NCI-H69 (cell line): Measurements from ENCODE around the gene FLRT2.
A peak's percentile ranks its signal among the peaks of the same experiment; 100 is the strongest.

ENCODE experiments used
- DNase-seq: peaks from one replicate; lab custom pipeline; 2025; lab: John Stamatoyannopoulos, UW

Gene FLRT2

DNA sequence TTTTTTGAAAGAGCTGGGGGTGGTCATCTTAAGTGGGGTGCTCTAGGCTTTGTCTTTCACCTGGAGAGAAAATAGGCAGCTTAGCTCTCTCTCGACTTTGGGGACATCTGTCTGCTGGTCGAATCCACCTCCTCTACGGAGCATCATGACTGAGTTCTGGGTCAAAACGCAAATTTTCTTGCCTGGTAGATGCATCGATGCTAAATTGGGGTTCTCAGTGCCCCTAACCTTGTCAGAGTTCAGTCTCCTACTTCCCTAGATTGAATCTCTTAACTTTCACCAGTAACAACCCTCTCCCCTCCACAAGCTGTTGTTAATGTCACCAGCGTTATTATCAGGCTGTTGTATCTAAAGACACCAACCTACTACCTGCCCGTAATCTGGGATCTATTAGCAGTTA, 682 bp downstream of the FLRT2 start:
- DNase-seq, result no peak

DNA sequence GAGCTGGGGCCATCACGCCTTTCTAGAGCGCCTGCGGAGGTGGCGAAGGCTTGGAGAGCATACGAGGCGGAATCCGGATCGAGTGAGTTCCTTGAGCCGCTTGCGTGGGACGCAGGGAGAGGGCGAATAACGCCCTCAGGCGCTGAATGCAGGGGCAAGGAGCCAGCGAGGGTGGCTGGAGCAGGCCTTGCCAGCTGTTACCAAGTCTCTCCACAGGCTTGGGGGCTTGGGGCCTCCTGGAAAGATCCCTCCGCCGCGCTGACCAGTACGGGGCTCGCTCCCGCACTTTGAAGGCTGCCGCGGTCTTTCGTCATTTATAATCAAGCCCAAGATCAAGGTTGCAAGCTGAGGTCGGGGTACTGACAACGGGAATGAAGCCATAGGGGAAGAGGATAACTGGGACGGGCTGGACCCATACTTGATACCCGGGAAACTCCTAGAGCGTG, 1.2 kb downstream of the FLRT2 start:
- DNase-seq, result peak; percentile 87

DNA sequence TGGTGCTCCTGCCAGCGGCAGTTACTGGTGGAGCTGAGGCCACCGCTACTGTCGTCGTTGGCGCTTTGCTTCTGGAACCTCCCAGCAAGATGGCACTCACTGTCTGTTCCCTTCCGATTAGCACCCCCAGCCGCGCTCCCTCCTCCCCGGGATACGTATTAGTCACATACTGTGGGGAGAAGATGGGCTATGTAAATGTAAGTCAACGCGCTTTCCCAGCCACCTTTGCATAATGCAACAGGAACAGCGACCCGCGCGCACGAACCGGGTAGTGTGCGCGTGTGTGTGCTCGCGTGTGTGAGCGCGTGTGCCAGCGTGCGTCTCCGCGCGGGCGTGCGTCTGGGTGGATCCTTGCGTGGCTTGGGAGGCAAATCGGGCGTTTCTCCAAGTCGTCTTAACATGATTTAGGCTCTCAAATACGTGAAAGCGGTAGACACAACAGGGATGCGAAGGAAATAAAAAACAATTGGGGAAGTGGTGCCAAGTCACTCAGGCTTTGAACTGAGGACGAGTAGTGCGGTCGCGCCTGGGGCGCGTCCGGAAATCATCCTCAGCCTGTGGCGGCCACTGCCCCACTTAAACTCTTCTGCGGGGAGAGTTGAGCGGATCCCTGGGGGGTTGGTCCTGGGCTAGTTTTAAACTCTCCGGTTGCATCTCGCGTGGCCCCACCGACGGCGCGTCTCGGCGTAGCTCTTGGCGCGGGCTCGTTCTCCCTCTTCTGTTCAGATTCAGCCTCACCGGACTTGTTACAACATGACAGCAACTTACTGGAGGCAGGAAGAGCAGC, 1.8 kb downstream of the FLRT2 start:
- peak; percentile 84 for DNase-seq

DNA sequence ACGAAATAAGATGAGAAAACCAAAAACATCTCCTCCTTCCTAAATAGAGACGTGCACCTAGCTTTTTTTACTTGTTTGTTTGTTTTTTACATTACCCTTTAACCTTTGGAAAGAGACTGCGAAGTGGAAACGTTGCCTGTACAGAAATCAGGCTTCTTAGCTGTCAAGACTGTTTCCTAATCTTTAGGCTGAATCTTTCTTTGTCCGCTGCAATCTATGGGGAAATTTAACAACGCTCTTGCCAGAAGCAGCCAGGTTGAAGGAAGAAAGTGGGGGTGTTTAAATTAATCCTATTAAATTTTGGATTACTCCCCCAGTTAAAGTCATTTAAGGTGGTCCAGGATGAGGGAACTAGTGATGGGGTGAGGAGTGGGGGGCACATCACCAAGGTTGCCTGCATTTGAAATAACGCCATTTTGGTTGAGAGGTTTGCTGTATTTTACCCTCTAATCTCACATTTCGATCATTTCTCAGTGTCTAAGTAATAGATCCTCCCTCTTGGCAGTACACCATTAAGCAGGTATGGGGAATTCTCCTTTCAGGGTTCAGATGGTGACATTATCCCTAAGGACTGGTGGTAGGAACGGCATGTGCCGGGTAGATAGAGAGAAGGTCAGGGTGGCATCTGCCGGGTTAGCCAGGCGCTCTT, 2.6 kb downstream of the FLRT2 start:
- no peak for DNase-seq

DNA sequence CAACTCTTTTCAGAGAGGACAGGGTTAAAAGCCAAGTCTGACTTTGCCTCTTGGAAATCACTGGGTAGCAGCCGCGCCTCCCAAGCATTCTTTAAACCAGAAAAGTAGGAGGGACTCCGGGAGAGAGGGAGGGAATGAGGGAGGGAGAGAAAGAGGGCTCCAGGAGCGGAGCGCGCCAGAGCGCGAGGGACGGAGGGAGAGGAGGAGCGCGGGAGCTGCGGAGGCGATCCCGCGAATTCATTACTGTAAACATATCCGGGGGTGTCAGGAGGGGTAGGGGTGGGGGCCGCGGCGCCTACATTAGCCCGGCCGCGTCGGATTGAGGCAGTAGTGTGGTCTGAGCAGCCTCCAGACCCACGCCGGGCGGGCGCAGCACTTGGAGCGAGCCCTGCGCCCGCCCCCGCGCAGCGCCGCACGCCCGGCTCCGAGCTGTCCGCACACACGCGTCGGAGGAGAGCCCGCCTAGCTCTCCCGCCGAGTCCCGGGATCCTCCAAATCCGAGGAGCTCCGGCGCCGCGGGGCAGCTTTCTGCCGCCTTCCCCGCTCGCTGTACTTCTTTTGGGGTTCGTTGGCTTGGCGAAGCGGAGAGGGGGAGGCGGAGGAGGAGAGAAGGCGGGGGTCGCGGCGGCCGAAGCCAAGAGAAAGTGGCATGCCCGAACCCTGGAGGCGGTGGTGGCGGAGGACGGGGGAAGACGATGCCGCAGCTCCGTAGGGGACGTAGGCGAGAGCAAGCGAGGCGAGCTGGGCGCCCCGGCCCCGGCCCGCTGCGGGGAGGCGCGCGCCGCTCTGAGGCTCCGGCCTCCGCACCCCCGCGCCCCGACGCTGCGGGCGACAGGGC, 3.3 kb downstream of the FLRT2 start:
- peak; percentile 88 for DNase-seq

DNA sequence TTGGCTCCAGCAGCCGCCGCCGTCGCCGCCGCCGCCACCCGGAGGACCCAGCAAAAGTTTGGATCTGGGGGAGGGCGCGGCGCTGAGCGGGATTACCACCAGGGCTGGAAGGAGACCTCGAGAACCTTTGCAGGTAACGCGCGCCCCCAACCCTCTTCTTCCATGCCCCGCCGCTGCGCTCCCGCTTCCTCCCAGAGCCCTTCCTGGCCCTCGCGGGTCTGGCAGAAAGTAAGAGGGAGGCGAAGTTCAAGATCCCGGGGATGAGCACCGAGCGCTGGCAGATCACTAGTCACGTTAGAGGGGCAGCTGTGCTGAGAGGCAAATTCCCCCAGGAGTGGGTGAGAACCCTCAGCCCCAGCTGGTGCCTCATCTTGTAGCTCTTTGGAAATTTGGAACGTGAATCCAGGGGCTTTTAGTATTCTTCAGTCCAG, 3.9 kb downstream of the FLRT2 start:
- DNase-seq, result peak; percentile 79

DNA sequence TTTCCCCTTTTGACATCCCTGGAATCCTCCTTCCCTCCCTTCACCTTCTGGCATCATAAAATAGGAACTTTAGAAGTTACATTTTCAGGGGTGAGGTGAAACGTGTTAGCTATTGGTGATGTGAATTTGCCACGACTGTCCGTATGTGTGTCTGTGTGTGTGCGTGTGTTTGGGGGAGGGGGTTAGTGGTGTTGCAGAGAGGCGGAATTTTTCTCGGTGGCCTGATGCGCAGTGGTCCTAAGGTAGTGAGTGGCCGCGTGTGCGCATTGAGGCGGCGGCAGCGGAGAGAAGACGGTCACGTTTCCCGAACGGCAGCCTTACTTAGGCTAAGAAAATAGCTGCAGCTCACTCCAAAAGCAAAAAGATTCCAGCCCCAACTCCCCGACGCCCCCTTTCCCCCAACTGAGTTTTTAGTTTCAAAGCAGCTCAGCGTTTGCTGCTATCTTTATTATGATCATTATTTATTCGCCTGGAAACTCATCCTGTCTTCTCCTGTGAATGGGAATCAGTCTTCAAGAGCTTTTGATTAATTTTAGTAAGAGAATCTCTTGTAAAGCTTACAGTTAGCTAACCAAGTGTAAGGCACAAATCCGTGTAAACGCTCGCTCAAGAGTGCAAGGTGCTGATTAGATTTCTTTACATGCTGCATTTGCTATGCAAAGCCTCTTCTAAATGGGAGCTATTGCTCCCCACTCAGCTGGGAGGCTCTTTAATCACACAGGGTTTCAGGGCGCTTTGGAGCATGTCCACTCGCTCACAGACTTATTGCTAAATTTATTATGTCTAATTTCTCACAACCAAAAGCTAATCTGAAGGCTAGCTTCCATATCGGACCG, 4.7 kb downstream of the FLRT2 start:
- DNase-seq, result peak; percentile 76

DNA sequence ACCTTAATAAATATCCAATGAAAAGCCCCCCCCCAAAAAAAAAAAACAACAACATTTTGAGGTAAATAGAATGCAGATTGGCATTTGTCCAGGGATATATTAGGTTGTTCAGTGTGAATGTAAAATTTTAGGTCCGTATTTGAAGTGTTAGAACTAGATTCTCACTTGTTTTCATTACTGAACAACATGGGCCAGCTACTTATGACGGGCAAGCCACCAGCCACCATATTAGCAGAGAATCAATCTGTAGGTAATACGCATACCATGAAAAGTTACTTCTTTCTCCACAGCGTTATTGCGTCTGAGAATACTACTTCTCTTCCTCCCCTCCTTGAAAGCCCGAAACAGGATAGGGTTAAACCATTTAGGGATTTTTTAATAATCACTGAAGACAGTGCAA, 5.4 kb downstream of the FLRT2 start:
- peak; percentile 41 for DNase-seq

DNA sequence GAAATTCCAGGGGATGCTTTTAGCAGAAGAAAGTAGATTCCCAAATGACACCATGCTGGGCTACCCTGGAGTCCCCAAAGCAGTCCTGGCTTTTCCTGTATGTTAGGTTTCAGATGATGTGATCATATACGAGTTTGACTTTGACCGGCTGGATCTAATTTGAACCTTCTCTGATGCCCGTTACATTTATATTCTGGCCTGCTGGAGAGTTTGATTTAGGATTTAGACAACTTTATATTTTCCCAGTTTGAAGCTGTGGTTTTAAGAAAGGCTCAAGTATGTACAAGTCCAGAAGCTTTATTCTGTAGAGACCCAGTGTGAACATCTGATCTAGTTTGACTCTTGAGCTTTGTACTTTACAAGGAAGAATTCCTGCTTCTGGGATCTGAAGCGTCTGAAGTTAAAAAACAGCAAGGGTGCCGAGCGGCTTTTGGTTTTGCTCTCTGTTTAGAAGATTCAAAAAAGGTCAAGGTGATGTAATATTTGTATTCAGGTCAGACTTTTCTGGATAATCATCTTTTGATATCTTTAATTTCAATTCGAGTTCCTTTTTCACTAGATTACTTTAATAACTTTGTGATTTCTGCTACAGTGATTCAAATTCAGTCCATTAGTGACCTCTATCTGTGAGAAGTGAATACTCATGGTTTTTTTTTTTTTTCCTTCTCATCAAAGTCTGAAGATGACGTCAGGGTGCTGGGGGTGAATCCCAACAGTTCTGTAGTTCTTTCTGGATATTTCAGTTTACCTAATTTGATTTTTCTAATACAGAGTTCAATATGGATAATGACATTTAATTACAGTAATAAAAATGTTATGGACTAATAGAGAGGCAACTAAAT, 6.3 kb downstream of the FLRT2 start:
- peak; percentile 69 for DNase-seq

DNA sequence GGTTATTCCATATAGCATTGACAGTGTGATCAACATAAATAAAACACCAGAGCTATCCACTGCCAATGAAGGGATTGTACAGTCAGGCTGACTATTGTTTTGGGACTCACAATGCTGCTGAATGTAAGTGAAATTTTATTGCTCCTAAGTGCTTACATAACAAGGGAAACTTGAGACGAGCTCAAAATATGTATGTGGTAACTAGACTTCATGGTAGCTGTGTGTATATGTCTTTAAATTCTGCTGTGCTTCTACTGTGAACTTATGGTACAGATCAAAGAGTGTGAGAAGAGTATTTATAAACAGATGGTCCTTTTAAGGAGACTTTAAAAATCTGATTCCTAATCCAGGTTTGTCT, 6.9 kb downstream of the FLRT2 start:
- peak; percentile 64 for DNase-seq

DNA sequence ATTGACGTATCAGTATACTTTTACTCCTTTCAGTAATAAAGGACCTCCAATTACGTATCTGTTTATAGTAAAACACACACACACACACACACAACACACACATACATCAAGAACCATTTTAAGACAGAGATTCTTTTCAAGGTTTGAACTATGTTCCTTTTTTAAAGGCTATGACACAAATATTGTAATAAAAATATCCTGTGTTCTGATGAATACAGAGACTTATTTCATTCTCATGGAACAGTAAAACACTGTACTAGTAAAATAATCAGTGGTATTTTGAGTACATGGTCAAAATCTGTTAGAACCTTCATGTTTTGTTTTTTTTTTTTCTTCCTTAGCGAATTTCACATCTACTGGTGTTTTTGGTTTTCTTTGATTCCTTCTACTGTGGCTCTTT, 7.6 kb downstream of the FLRT2 start:
- no peak for DNase-seq

DNA sequence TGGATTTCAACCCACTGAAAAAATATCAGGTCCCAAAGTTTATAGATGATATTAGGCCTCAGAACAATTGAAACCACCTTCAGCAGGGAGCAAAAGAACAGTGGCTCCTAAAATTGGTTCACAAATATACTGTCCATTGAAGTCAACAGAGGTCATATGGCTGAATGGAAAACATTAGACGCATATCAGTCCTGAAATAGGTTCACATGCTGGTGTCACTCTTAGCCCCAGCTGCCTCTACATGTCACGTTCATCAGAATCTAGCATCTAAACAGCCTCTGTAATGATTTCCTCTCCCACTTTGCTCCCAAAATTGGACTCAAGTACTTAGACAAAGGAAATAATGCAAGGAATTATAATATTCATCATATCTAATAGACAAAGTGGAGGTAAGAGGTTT, 8.7 kb downstream of the FLRT2 start:
- DNase-seq, result no peak

DNA sequence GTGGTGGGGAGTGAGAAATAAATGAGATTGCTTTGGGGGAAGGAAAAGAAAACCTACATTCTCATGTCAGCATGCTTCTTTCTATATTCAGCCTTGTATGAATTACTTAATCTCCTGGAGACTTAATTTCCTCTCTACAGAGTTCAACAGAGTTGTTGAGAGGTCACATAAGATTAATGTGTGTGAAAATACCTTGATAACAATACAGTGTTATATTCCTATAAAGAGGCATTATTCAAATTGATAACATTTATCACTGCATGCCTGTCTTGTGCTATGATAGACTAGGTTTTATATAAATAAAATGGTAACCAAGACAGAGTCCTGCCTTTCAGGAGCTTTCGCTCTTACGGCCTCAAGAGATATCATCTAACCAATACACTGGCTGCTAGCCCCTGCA, 9.6 kb downstream of the FLRT2 start:
- DNase-seq, result no peak

DNA sequence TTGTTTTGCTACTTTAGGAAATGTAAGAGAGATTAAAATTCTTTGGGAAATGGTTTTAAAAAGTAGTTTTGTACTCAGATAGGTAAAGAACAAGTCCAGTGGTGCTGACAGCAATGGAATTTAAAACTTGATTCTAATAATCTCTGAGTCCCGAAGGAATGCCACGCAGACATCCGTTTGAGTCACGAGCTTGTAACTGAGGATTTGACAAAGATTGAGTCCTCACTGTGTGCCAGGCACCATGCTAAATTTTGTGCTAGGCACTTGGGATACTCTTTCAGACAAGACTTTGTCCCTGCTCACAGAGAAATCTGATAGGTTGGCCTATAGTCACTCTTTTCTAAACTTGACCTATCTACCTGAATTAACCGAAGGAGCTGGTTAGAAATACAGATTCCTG, 12.7 kb downstream of the FLRT2 start:
- DNase-seq, result no peak

DNA sequence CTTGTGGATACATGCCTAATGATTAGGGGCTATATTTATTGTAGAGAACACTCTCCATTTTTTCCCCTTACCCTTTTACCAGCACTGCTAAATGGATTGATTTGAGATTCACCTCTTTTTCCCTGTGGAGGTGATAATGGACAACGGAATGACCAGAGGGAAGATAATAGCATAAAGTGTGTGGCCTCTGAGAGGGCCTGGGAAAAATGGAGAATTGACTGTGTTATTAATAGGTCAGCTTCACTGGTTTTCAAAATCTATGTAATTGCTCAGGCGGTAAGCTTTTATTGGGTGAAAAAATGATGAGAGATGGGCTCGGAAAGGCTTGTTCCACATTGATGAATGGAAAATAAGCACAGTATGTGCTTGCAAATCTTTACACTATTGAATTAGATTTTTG, 15.8 kb downstream of the FLRT2 start:
- DNase-seq, result no peak

DNA sequence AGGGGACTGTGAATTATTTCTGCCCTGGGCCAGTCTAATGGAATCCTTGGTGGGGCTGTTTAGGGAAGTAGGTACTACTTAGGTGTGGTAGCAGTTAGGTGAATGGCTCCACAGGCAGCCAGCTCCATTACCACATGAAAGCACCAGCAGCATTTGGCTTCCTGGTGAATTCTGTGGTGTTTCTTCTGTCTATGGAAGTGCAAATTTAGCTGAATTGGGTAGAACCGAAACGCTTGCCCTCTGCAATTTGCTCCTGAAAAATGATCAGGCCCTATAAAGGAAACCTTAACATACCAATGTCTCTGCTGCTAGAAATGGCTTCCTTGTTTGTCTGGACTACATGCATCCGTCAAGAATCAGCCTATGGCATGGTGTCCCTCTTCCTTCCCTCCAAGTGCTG, 16.4 kb downstream of the FLRT2 start:
- no peak for DNase-seq

DNA sequence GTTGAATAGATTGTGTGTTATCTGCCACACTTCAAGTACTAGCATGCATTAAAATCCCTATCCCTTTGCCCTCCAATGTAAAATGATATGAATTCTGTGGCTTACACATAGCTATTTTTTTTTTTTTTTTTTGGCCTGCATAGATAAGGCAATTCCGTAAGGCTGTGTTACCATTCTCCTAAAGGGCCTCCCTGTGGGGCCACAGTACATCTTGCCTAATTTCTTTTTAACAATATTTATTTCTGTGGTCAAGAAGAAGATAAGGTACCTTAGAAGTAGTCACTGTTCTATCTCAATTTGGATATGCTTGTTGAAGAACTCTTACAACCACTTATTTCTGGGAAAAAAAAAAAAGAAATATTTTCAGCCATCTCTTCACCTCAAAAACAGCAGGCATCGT, 19.8 kb downstream of the FLRT2 start:
- no peak for DNase-seq

DNA sequence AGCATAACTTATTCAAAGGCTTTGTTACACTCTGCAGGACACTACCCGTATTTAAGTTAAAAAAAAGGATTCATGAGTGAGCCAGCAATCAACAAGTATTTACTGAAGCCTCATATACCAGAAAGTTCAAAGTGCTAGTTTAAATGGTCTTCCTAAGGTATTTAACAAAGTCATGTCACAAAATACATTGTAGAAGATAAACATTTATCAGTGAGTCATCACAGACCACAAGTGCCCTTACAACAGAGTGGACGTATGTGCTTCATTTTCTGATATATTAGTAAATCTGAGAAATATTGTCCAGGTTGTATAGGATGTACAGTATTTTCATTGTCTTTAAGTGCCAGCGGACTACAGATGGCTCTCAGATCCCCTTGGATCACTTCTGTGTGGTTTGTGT, 24.2 kb downstream of the FLRT2 start:
- no peak for DNase-seq

DNA sequence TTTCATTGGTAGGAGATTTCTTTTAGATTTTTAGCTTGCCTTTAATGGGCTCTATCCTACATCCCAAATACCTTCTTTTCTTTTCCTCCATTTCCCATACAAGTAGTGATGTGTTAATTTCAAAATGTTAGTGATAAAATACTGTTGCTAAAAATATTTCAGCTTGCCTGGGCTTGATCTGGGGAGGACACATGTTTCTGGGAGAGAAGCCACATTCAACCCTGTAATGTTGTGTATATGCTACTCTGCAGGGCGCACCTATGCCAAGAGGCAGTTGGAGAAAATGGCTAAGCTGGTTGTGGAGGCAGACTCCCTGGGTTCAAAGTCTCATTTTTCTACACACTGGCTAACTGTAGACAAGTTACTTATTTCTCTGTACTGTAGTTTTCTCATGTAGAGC, 26.3 kb downstream of the FLRT2 start:
- no peak for DNase-seq

DNA sequence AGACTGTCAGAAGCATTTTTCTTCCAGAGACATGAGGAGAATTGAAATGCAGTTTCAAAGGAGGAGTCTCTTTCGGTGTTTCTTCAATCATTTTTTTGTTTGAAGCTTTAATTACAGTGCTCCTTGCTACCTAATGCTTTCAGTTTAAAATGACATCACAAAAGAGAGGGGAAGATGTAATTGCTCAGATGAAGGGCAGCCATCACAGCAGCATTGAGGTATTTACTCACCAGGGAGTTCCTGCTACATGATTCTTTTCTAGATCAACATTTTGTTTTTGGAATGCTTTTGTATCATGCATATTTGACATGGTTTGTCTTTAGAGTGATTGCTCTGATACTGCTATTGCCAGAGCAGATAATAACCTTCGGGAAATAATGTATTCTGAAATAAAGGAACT, 28.6 kb downstream of the FLRT2 start:
- peak; percentile 73 for DNase-seq

DNA sequence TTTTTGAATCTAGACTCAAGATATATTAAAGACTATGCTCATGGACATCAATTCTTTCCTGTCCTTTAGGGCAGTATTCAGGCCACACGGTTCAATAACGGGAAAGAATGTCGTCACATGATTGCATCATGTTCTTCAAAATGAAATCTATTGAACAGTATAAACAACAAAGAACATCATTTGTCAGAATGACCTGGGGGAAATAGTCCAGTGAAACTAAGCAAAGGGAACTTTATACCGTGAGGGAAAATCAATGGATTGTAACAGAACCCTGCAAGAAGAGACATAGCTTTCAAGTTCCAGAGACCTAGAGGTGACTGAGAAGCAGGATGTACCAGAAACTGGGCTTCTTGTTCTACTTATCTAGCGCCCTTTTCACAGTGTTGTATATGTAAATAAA, 32.7 kb downstream of the FLRT2 start:
- DNase-seq, result no peak
